ENCODE measurements around the gene KRTAP16-1. TPM values are rescaled to one million over a fixed set of nuclear protein-coding genes. Genes with fewer than 3 reads are reported as not detected.

KRTAP16-1 gene
- total and polyA plus RNA-seq, 2 donors (not counting 3 experiments of a cell fraction or from before 2014, with no cell fraction given) = not detected

- Histone ChIP-seq H3K79me2 (ENCODE audit: control insufficient read depth, insufficient read depth, low read length) (no peaks in the 10 kb centered on the region), H3K9ac (replicated peaks; ENCODE audit: extremely low read depth, insufficient read depth, low read length) (no peak overlapping the region), H3K9me1 (replicated peaks; ENCODE audit: control insufficient read depth, extremely low read depth, insufficient read depth, low read length) (no peaks in the 10 kb centered on the region), H3K4me1 (ENCODE audit: control insufficient read depth, extremely low read depth, insufficient read depth, low read length) (no peaks in the 10 kb centered on the region), H3K4me2 (ENCODE audit: insufficient read depth, low read length) (no peak overlapping the region), H3K36me3 (ENCODE audit: control insufficient read depth in 2 of 2, extremely low read depth in 1 of 2, insufficient read depth in 2 of 2, low read length in 2 of 2) (no peaks in the 10 kb centered on the region), H3K27me3 (ENCODE audit: control insufficient read depth in 2 of 2, insufficient read depth in 2 of 2, low read length in 2 of 2) (no peaks in the 10 kb centered on the region), H3K4me3 (replicated peaks in 1 of 3; ENCODE audit: insufficient read depth in 1 of 3, low read depth in 1 of 3, low read length in 3 of 3) (no peak overlapping the region), H3K9me3 (replicated peaks; ENCODE audit: control insufficient read depth, insufficient read depth, low read length) (no peaks in the 10 kb centered on the region), H2AFZ (ENCODE audit: low read depth, low read length) (no peak overlapping the region), H4K20me1 (replicated peaks; ENCODE audit: control insufficient read depth, extremely low read depth, insufficient read depth, low read length) (no peaks in the 10 kb centered on the region), H3K27ac (ENCODE audit: insufficient read depth, low read depth, low read length) (no peak overlapping the region)
- DNase-seq (ENCODE audit: low read depth, low spot score) (no peak), FAIRE-seq (no peak)
- no TSS peak for BruUV-seq (replicated peaks)
- ChIA-PET POLR2A (no interaction called here), CTCF (interaction anchor here (0.5 to 3.9 kb wide), 5 partner anchors 198 to 471 kb away, joined by 4 to 16 read pairs (median 10); no protein-coding TSS in a partner anchor)
- TF ChIP-seq MYC (IDR thresholded peaks at IDR 0.05; ENCODE audit: low read depth, low read length) (no peak), EZH2 (IDR thresholded peaks at IDR 0.05; ENCODE audit: borderline replicate concordance, low read depth, low read length, severe bottlenecking) (no peak), POLR2A (IDR thresholded peaks at IDR 0.05; ENCODE audit: low read depth, low read length) (no peak), POLR2AphosphoS5 (IDR thresholded peaks at IDR 0.05; ENCODE audit: insufficient read depth, low read depth, low read length) (no peak), FOS (IDR thresholded peaks at IDR 0.05; ENCODE audit: borderline replicate concordance, insufficient read depth, low read length) (no peak), GATA2 (IDR thresholded peaks at IDR 0.05; ENCODE audit: insufficient read depth, insufficient read length, low read depth, low read length) (no peak), JUN (IDR thresholded peaks at IDR 0.05; ENCODE audit: borderline replicate concordance, insufficient read depth, insufficient read length, low read depth) (no peak), MAX (IDR thresholded peaks at IDR 0.05; ENCODE audit: insufficient read depth, insufficient read length) (no peak)
- TF ChIP-seq, protein P1, sequence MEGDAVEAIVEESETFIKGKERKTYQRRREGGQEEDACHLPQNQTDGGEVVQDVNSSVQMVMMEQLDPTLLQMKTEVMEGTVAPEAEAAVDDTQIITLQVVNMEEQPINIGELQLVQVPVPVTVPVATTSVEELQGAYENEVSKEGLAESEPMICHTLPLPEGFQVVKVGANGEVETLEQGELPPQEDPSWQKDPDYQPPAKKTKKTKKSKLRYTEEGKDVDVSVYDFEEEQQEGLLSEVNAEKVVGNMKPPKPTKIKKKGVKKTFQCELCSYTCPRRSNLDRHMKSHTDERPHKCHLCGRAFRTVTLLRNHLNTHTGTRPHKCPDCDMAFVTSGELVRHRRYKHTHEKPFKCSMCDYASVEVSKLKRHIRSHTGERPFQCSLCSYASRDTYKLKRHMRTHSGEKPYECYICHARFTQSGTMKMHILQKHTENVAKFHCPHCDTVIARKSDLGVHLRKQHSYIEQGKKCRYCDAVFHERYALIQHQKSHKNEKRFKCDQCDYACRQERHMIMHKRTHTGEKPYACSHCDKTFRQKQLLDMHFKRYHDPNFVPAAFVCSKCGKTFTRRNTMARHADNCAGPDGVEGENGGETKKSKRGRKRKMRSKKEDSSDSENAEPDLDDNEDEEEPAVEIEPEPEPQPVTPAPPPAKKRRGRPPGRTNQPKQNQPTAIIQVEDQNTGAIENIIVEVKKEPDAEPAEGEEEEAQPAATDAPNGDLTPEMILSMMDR (IDR thresholded peaks at IDR 0.05; ENCODE audit: extremely low read depth in 1 of 2, insufficient read depth in 1 of 2, low read depth in 1 of 2, low read length in 2 of 2) = no peak
- dilution Hi-C loops (cut with MboI; ENCODE audit: extremely low pct_ligation_motif_present, low sequenced_read_pairs) = no loop called here
- intact Hi-C loops (cut with micrococcal nuclease) = loop anchor here (10.0 kb wide), 1 partner anchor 337 kb away; no protein-coding TSS in a partner anchor
Measured at GRCh38 chr17:41327411-41328120, 18.5 kb upstream of the KRTAP16-1 start.

All from endothelial cell of umbilical vein (primary cell).